Measurements from ENCODE around the gene COL24A1.

The COL24A1 gene

GRCh38 chr1:85818371-85818770 lies 338.2 kb downstream of the COL24A1 start:
- Histone ChIP-seq H2AK5ac (ENCODE audit: low read depth, low read length) (no peak overlapping the region), H4K91ac (ENCODE audit: low read depth, low read length, poor library complexity) (no peak overlapping the region), H3K9me3 (replicated peaks in 1 of 2; ENCODE audit: control insufficient read depth in 2 of 2, insufficient read depth in 1 of 2, low read depth in 1 of 2, low read length in 2 of 2) (no peaks in the 10 kb centered on the region), H3K23ac (ENCODE audit: low read depth, low read length, poor library complexity) (no peak overlapping the region), H2BK5ac (ENCODE audit: low read length) (no peak overlapping the region), H3K4ac (ENCODE audit: low read length) (no peak overlapping the region), H3K4me3 (ENCODE audit: low read length in 2 of 2) (no peak overlapping the region), H2BK12ac (ENCODE audit: low read length) (no peak overlapping the region), H3K14ac (ENCODE audit: low read length) (no peak overlapping the region), H3K4me1 (ENCODE audit: control insufficient read depth in 2 of 2, insufficient read depth in 1 of 2, low read depth in 1 of 2, low read length in 2 of 2) (no peaks in the 10 kb centered on the region), H3K36me3 (replicated peaks in 1 of 2; ENCODE audit: control insufficient read depth in 2 of 2, insufficient read depth in 2 of 2, low read length in 2 of 2) (no peaks in the 10 kb centered on the region), H2AFZ (ENCODE audit: low read length) (no peak overlapping the region), H2BK120ac (ENCODE audit: low read depth, low read length) (no peak overlapping the region), H3K9ac (ENCODE audit: low read depth, low read length, poor library complexity) (no peak overlapping the region), H2BK15ac (ENCODE audit: low read length) (no peak overlapping the region), H3K4me2 (ENCODE audit: insufficient read depth, low read length, poor library complexity, severe bottlenecking) (no peak overlapping the region), H3K27ac (replicated peaks; ENCODE audit: low read length) (no peak overlapping the region), H3K18ac (ENCODE audit: low read length) (no peak overlapping the region), H4K8ac (ENCODE audit: low read depth, low read length) (no peak overlapping the region), H3K27me3 (ENCODE audit: control insufficient read depth in 3 of 3, insufficient read depth in 3 of 3, low read depth in 1 of 3, low read length in 3 of 3) (no peaks in the 10 kb centered on the region), H3K79me1 (ENCODE audit: low read depth, low read length) (no peaks in the 10 kb centered on the region)
- WGBS, 2 donors (ENCODE audit: extremely low coverage in 2 of 2, insufficient read length in 2 of 2, insufficient replicate concordance in 1 of 2): no CpG with 5 or more reads among the region's 2 CpGs
- no peak for DNase-seq (ENCODE audit: low spot score)

DNA sequence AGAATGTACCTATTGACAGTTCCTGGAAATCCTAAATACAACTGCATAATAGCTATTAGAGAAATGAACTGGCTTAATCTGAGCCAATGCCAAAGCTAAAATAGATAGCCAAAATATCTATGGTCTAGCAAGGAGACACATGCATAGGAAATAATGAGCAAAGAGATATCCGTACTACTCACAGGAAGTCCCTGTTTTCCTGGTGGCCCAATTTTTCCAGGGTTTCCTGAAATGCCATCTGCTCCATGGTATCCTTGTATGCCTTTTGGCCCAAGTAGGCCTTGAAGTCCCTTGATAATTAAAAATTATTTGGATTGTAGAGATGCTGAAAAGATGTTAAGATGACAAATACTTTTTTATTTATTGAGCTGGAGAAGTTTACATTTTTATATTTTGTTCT lies 340.0 kb downstream of the COL24A1 start:
- no peaks in the 10 kb centered on the region for H3K36me3 ChIP-seq (replicated peaks in 1 of 2; ENCODE audit: control insufficient read depth in 2 of 2, insufficient read depth in 2 of 2, low read length in 2 of 2)
- no peak overlapping the region for H3K4me2 ChIP-seq (ENCODE audit: insufficient read depth, low read length, poor library complexity, severe bottlenecking)
- H3K4ac ChIP-seq (ENCODE audit: low read length): no peak overlapping the region
- no peak overlapping the region for H3K27ac ChIP-seq (replicated peaks; ENCODE audit: low read length)
- H2BK120ac ChIP-seq (ENCODE audit: low read depth, low read length): no peak overlapping the region
- no peak overlapping the region for H3K23ac ChIP-seq (ENCODE audit: low read depth, low read length, poor library complexity)
- H3K9me3 ChIP-seq (replicated peaks in 1 of 2; ENCODE audit: control insufficient read depth in 2 of 2, insufficient read depth in 1 of 2, low read depth in 1 of 2, low read length in 2 of 2): no peaks in the 10 kb centered on the region
- no peak overlapping the region for H3K9ac ChIP-seq (ENCODE audit: low read depth, low read length, poor library complexity)
- no peak overlapping the region for H4K91ac ChIP-seq (ENCODE audit: low read depth, low read length, poor library complexity)
- H2AFZ ChIP-seq (ENCODE audit: low read length): no peak overlapping the region
- no peaks in the 10 kb centered on the region for H3K27me3 ChIP-seq (ENCODE audit: control insufficient read depth in 3 of 3, insufficient read depth in 3 of 3, low read depth in 1 of 3, low read length in 3 of 3)
- no peak overlapping the region for H3K18ac ChIP-seq (ENCODE audit: low read length)
- H2BK15ac ChIP-seq (ENCODE audit: low read length): no peak overlapping the region
- H3K14ac ChIP-seq (ENCODE audit: low read length): no peak overlapping the region
- no peak overlapping the region for H3K4me3 ChIP-seq (ENCODE audit: low read length in 2 of 2)
- H2BK12ac ChIP-seq (ENCODE audit: low read length): no peak overlapping the region
- no peaks in the 10 kb centered on the region for H3K4me1 ChIP-seq (ENCODE audit: control insufficient read depth in 2 of 2, insufficient read depth in 1 of 2, low read depth in 1 of 2, low read length in 2 of 2)
- H2BK5ac ChIP-seq (ENCODE audit: low read length): no peak overlapping the region
- H2AK5ac ChIP-seq (ENCODE audit: low read depth, low read length): no peak overlapping the region
- H4K8ac ChIP-seq (ENCODE audit: low read depth, low read length): no peak overlapping the region
- no CpG with 5 or more reads among the region's 1 CpG for WGBS, 2 donors (ENCODE audit: extremely low coverage in 2 of 2, insufficient read length in 2 of 2, insufficient replicate concordance in 1 of 2)
- no peak for DNase-seq (ENCODE audit: low spot score)
- H3K79me1 ChIP-seq (ENCODE audit: low read depth, low read length): no peaks in the 10 kb centered on the region

- Histone ChIP-seq H3K4me1 (ENCODE audit: control insufficient read depth in 2 of 2, insufficient read depth in 1 of 2, low read depth in 1 of 2, low read length in 2 of 2) (no peaks in the 10 kb centered on the region), H3K9me3 (replicated peaks in 1 of 2; ENCODE audit: control insufficient read depth in 2 of 2, insufficient read depth in 1 of 2, low read depth in 1 of 2, low read length in 2 of 2) (no peaks in the 10 kb centered on the region), H4K91ac (ENCODE audit: low read depth, low read length, poor library complexity) (no peak overlapping the region), H3K14ac (ENCODE audit: low read length) (no peak overlapping the region), H2AK5ac (ENCODE audit: low read depth, low read length) (no peak overlapping the region), H3K27ac (replicated peaks; ENCODE audit: low read length) (no peak overlapping the region), H2AFZ (ENCODE audit: low read length) (no peak overlapping the region), H3K4me3 (ENCODE audit: low read length in 2 of 2) (no peak overlapping the region), H4K8ac (ENCODE audit: low read depth, low read length) (no peak overlapping the region), H2BK5ac (ENCODE audit: low read length) (no peak overlapping the region), H3K23ac (ENCODE audit: low read depth, low read length, poor library complexity) (no peak overlapping the region), H3K9ac (ENCODE audit: low read depth, low read length, poor library complexity) (no peak overlapping the region), H3K27me3 (ENCODE audit: control insufficient read depth in 3 of 3, insufficient read depth in 3 of 3, low read depth in 1 of 3, low read length in 3 of 3) (no peaks in the 10 kb centered on the region), H2BK120ac (ENCODE audit: low read depth, low read length) (no peak overlapping the region), H3K79me1 (ENCODE audit: low read depth, low read length) (no peaks in the 10 kb centered on the region), H3K4me2 (ENCODE audit: insufficient read depth, low read length, poor library complexity, severe bottlenecking) (no peak overlapping the region), H2BK15ac (ENCODE audit: low read length) (no peak overlapping the region), H3K36me3 (replicated peaks in 1 of 2; ENCODE audit: control insufficient read depth in 2 of 2, insufficient read depth in 2 of 2, low read length in 2 of 2) (no peaks in the 10 kb centered on the region), H2BK12ac (ENCODE audit: low read length) (no peak overlapping the region), H3K18ac (ENCODE audit: low read length) (no peak overlapping the region), H3K4ac (ENCODE audit: low read length) (no peak overlapping the region)
- no CpG with 5 or more reads among the region's 2 CpGs for WGBS, 2 donors (ENCODE audit: extremely low coverage in 2 of 2, insufficient read length in 2 of 2, insufficient replicate concordance in 1 of 2)
- DNase-seq (ENCODE audit: low spot score): no peak
Measured at GRCh38 chr1:85815906-85816305, 340.7 kb downstream of the COL24A1 start.

DNA sequence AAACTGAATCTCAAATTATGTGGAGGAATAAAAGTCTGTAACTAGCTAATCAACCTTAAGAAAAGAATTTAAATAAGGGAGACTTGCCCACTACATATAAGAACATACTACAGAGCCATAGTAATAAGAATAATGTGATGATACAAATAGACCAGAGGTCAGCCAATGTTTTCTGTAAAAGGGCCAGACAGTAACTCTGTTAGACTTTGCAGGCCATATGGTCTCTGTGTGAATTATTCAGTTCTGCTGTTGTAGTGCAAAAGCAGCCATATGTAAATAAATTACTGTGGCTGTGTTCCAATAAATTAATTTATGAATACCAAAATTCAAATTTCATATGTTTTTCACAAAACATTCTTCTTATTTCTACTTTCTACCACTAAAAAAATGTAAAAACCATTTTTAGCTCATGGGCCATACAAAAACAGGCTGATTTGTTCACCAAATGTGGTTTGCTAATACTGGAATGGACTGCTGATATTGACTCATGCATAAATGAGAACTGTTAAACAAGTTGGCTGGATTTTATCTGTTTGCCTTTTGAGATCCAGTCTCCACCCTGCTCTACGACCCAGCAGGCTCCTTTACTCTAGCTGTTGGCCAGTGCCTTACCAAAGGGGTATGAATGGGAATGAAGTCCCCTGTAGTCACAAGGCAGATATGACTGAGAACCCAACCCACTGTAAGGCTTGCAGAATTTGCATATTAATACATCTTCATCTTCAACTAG lies 350.2 kb downstream of the COL24A1 start:
- Histone ChIP-seq H4K8ac (ENCODE audit: low read depth, low read length) (no peak overlapping the region), H3K9me3 (replicated peaks in 1 of 2; ENCODE audit: control insufficient read depth in 2 of 2, insufficient read depth in 1 of 2, low read depth in 1 of 2, low read length in 2 of 2) (no peaks in the 10 kb centered on the region), H3K79me1 (ENCODE audit: low read depth, low read length) (no peaks in the 10 kb centered on the region), H3K23ac (ENCODE audit: low read depth, low read length, poor library complexity) (no peak overlapping the region), H3K14ac (ENCODE audit: low read length) (no peak overlapping the region), H3K4me1 (ENCODE audit: control insufficient read depth in 2 of 2, insufficient read depth in 1 of 2, low read depth in 1 of 2, low read length in 2 of 2) (no peaks in the 10 kb centered on the region), H2BK5ac (ENCODE audit: low read length) (no peak overlapping the region), H4K91ac (ENCODE audit: low read depth, low read length, poor library complexity) (no peak overlapping the region), H2BK15ac (ENCODE audit: low read length) (no peak overlapping the region), H3K18ac (ENCODE audit: low read length) (no peak overlapping the region), H3K27ac (replicated peaks; ENCODE audit: low read length) (no peak overlapping the region), H3K4me3 (ENCODE audit: low read length in 2 of 2) (no peak overlapping the region), H3K36me3 (replicated peaks in 1 of 2; ENCODE audit: control insufficient read depth in 2 of 2, insufficient read depth in 2 of 2, low read length in 2 of 2) (no peaks in the 10 kb centered on the region), H3K27me3 (ENCODE audit: control insufficient read depth in 3 of 3, insufficient read depth in 3 of 3, low read depth in 1 of 3, low read length in 3 of 3) (no peaks in the 10 kb centered on the region), H3K4ac (ENCODE audit: low read length) (no peak overlapping the region), H3K4me2 (ENCODE audit: insufficient read depth, low read length, poor library complexity, severe bottlenecking) (no peak overlapping the region), H2BK12ac (ENCODE audit: low read length) (no peak overlapping the region), H2BK120ac (ENCODE audit: low read depth, low read length) (no peak overlapping the region), H2AK5ac (ENCODE audit: low read depth, low read length) (no peak overlapping the region), H2AFZ (ENCODE audit: low read length) (no peak overlapping the region), H3K9ac (ENCODE audit: low read depth, low read length, poor library complexity) (no peak overlapping the region)
- no peak for DNase-seq (ENCODE audit: low spot score)
- WGBS, 2 donors (ENCODE audit: extremely low coverage in 2 of 2, insufficient read length in 2 of 2, insufficient replicate concordance in 1 of 2): no CpG with 5 or more reads among the region's 1 CpG
